ENCODE results near the gene YBX3.

Gene YBX3

GRCh38 chr12:10668526-10668925 lies 54.6 kb downstream of the YBX3 start:
- no peak for DNase-seq

- no peak for DNase-seq
Observed at GRCh38 chr12:10667581-10667980, 55.5 kb downstream of the YBX3 start.

- DNase-seq: no peak
Observed at GRCh38 chr12:10664499-10664898, 58.6 kb downstream of the YBX3 start.

GRCh38 chr12:10663869-10664268 lies 59.3 kb downstream of the YBX3 start:
- no peak for DNase-seq

- DNase-seq: no peak
Observed at GRCh38 chr12:10661338-10661737, 61.8 kb downstream of the YBX3 start.

GRCh38 chr12:10654003-10654402 lies 69.1 kb downstream of the YBX3 start:
- no peak for DNase-seq

- no peak for DNase-seq
Observed at GRCh38 chr12:10652192-10652591, 70.9 kb downstream of the YBX3 start.
